ENCODE data around the gene FOXP1.

DNA sequence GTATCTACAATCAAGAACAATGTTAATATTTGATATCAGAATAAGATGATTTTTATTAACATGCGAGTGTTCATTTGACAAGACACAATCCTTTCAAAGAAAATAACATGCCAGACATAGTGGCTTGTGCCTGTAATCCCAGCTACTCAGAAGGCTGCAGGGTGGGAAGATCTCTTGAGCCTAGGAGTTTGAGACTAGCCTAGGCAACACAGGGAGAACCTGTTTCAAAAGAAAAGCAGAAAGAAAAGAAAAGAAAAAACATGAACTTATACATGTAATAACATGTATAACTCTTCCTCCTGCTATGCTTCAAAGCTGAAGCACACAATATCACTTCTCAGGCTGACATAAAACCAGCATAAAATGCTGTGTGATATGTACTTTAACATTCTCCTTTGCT is 253.7 kb downstream of the FOXP1 start:
- TF ChIP-seq, protein P1, sequence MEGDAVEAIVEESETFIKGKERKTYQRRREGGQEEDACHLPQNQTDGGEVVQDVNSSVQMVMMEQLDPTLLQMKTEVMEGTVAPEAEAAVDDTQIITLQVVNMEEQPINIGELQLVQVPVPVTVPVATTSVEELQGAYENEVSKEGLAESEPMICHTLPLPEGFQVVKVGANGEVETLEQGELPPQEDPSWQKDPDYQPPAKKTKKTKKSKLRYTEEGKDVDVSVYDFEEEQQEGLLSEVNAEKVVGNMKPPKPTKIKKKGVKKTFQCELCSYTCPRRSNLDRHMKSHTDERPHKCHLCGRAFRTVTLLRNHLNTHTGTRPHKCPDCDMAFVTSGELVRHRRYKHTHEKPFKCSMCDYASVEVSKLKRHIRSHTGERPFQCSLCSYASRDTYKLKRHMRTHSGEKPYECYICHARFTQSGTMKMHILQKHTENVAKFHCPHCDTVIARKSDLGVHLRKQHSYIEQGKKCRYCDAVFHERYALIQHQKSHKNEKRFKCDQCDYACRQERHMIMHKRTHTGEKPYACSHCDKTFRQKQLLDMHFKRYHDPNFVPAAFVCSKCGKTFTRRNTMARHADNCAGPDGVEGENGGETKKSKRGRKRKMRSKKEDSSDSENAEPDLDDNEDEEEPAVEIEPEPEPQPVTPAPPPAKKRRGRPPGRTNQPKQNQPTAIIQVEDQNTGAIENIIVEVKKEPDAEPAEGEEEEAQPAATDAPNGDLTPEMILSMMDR (IDR thresholded peaks at IDR 0.05 in 4 of 5, conservative IDR thresholded peaks at IDR 0.05 in 1 of 5) = no peak
- no peak for TF ChIP-seq POLR2A (IDR thresholded peaks at IDR 0.05)
